ENCODE data around the gene KCNQ4. TPM values are rescaled to one million over a fixed set of nuclear protein-coding genes. Genes with fewer than 3 reads are reported as not detected.

Gene KCNQ4
- total RNA-seq, 1 experiment from 2014 or later = 1.6 TPM

DNA sequence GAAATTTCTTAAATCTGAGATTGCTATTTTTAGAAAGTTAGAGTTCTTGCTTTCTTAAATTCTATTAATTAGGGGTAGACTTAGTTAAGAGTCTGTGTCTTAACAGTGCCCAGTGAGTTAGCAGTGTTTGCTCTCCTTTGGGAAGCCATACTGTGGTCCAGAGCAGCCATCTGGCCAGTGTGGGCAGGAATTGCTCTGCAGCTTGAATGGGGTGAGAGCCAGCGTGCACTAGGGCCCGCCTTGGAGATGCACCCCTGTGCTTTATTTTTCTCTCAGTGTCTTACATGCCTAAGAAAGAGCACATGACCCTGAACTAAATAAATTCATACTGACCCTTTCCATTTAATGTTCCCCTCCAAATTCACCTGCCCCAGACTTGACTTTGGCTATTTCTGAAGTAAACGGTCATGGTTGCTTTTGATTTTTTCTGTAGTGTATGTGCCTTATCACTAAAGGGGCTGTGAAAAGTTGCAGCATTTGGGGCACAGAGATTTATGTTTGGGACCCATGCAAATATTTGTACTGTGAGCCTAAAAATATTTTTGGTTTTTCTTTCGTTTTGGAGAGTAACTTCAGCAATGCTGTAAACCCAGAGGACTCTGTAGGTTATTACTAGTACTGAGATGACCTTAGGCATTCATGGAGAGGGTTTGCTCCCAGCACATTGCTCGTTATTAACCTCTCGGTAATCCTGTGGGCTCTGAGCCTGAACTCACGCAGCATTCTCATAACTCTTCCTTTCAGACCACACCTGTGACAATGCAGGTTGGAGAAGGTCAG, 21.3 kb upstream of the KCNQ4 start:
- no peak for DNase-seq
- CTCF ChIA-PET = no interaction called here

DNA sequence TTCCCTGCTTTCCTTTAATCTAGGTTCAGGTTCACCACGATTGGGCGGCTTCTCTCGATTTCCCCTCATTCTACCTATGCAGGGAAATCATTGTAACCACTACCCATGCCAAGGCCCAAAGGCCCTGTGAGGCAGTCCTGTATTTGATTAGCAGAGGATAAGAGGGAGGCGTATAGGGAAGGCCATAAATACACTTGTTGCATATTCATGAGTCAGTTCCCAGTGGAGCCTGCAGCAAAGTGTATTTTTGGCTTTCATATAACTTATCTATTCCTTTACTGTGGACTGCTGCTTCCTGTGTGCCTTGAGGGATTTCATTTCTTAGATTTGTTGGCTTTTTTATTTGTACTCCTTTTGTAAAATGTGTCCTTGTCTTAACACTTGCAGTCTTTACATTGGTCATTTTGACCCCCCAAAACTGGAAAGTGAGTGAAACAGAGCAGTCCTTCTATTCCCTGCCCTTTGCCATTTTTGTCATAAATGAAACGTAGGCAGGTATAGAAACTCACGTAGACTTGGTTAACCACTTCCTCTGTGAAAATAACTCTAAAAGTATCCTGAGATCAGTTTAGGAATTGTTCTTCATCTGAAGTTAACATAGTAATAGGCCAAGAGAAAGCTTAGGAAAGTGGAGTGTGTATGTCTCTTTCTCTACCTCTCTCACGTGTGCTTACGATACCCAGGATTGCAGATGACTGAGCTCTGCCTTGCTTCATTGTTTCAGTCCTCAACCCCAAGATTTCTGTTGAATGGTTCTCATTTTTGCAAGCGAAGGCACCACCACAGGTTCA, 19.6 kb upstream of the KCNQ4 start:
- TF ChIP-seq, protein P1, sequence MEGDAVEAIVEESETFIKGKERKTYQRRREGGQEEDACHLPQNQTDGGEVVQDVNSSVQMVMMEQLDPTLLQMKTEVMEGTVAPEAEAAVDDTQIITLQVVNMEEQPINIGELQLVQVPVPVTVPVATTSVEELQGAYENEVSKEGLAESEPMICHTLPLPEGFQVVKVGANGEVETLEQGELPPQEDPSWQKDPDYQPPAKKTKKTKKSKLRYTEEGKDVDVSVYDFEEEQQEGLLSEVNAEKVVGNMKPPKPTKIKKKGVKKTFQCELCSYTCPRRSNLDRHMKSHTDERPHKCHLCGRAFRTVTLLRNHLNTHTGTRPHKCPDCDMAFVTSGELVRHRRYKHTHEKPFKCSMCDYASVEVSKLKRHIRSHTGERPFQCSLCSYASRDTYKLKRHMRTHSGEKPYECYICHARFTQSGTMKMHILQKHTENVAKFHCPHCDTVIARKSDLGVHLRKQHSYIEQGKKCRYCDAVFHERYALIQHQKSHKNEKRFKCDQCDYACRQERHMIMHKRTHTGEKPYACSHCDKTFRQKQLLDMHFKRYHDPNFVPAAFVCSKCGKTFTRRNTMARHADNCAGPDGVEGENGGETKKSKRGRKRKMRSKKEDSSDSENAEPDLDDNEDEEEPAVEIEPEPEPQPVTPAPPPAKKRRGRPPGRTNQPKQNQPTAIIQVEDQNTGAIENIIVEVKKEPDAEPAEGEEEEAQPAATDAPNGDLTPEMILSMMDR (IDR thresholded peaks at IDR 0.05; ENCODE audit: insufficient read depth in 1 of 2, low read depth in 1 of 2, low read length in 1 of 2, severe bottlenecking in 1 of 2, unreplicated experiment in 1 of 2) = no peak
- ChIA-PET CTCF (no interaction called here), POLR2A (no interaction called here)
- no peaks in the 10 kb centered on the region for H3K9me3 Mint-ChIP-seq (ENCODE audit: unreplicated experiment)
- intact Hi-C loops (cut with micrococcal nuclease; ENCODE audit: unreplicated experiment) = no loop called here
- no peaks in the 10 kb centered on the region for H3K9me3 ChIP-seq
- no TSS peak for BruUV-seq (replicated peaks)
- DNase-seq = no peak
- no peaks in the 10 kb centered on the region for H3K27me3 ChIP-seq (replicated peaks; ENCODE audit: control insufficient read depth, insufficient read depth, low read length)
- H3K36me3 ChIP-seq (ENCODE audit: control insufficient read depth, insufficient read depth, low read length) = no peaks in the 10 kb centered on the region; the same call in 1 of the 2 replicates
- H3K27ac Mint-ChIP-seq (ENCODE audit: unreplicated experiment) = no peak overlapping the region
- H3K4me3 ChIP-seq (ENCODE audit: low read depth, low read length) = no peak overlapping the region
- H3K27me3 Mint-ChIP-seq (ENCODE audit: insufficient read depth, unreplicated experiment) = no peaks in the 10 kb centered on the region
- no peak overlapping the region for H3K4me3 Mint-ChIP-seq (ENCODE audit: unreplicated experiment)
- H3K4me1 ChIP-seq = no peaks in the 10 kb centered on the region
- H3K36me3 Mint-ChIP-seq (ENCODE audit: insufficient read depth, unreplicated experiment) = peaks cover 41% of the 10 kb centered on the region
- H3K4me1 Mint-ChIP-seq (ENCODE audit: low read depth, unreplicated experiment) = no peaks in the 10 kb centered on the region

More for the DNA sequence above, 21.3 kb upstream of the KCNQ4 start:
- H3K9me3 Mint-ChIP-seq (ENCODE audit: unreplicated experiment) = no peaks in the 10 kb centered on the region
- BruUV-seq (replicated peaks) = no TSS peak
- H3K36me3 Mint-ChIP-seq (ENCODE audit: insufficient read depth, unreplicated experiment) = peaks cover 37% of the 10 kb centered on the region
- no peaks in the 10 kb centered on the region for H3K27me3 Mint-ChIP-seq (ENCODE audit: insufficient read depth, unreplicated experiment)
- no peak overlapping the region for H3K4me3 Mint-ChIP-seq (ENCODE audit: unreplicated experiment)
- no peak overlapping the region for H3K4me3 ChIP-seq (ENCODE audit: low read depth, low read length)
- POLR2A ChIA-PET = no interaction called here
- no peaks in the 10 kb centered on the region for H3K9me3 ChIP-seq
- no peaks in the 10 kb centered on the region for H3K27me3 ChIP-seq (replicated peaks; ENCODE audit: control insufficient read depth, insufficient read depth, low read length)
- peaks cover under 1% of the 10 kb centered on the region; the same call in 1 of the 2 replicates for H3K36me3 ChIP-seq (ENCODE audit: control insufficient read depth, insufficient read depth, low read length)
- TF ChIP-seq, protein P1 (IDR thresholded peaks at IDR 0.05; ENCODE audit: insufficient read depth in 1 of 2, low read depth in 1 of 2, low read length in 1 of 2, severe bottlenecking in 1 of 2, unreplicated experiment in 1 of 2) = no peak
- intact Hi-C loops (cut with micrococcal nuclease; ENCODE audit: unreplicated experiment) = no loop called here
- H3K4me1 Mint-ChIP-seq (ENCODE audit: low read depth, unreplicated experiment) = no peaks in the 10 kb centered on the region
- no peak overlapping the region for H3K27ac Mint-ChIP-seq (ENCODE audit: unreplicated experiment)
- H3K4me1 ChIP-seq = no peaks in the 10 kb centered on the region

DNA sequence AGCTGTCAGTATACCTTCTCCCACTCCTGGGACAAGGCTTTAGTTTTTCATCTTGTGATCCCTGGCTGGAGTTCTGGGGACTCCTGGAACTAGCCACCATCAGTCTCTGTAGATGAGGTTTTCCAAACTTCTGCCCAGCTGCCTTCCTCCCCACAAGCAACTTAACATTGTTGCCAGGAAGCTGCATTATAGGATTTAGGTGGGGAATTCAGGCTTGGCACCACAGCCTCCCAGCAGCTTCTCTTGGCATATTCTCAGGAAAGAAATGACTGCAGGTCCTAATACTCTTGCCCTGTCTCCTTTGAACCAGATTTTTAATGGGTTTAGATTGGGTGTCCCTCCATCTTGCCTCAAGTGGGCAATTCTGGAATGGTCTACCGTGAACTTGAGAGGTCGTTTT, 18.6 kb upstream of the KCNQ4 start:
- Histone ChIP-seq H3K36me3 (ENCODE audit: control insufficient read depth, insufficient read depth, low read length) (no peaks in the 10 kb centered on the region; the same call in 1 of the 2 replicates), H3K9me3 (no peaks in the 10 kb centered on the region), H3K4me1 (no peaks in the 10 kb centered on the region), H3K4me3 (ENCODE audit: low read depth, low read length) (no peak overlapping the region), H3K27me3 (replicated peaks; ENCODE audit: control insufficient read depth, insufficient read depth, low read length) (no peaks in the 10 kb centered on the region)
- Mint-ChIP-seq H3K27ac (ENCODE audit: unreplicated experiment) (no peak overlapping the region), H3K36me3 (ENCODE audit: insufficient read depth, unreplicated experiment) (peaks cover 31% of the 10 kb centered on the region), H3K9me3 (ENCODE audit: unreplicated experiment) (no peaks in the 10 kb centered on the region), H3K4me1 (ENCODE audit: low read depth, unreplicated experiment) (no peaks in the 10 kb centered on the region), H3K4me3 (ENCODE audit: unreplicated experiment) (no peak overlapping the region), H3K27me3 (ENCODE audit: insufficient read depth, unreplicated experiment) (no peaks in the 10 kb centered on the region)
- TF ChIP-seq, protein P1 (IDR thresholded peaks at IDR 0.05; ENCODE audit: insufficient read depth in 1 of 2, low read depth in 1 of 2, low read length in 1 of 2, severe bottlenecking in 1 of 2, unreplicated experiment in 1 of 2) = no peak
- CTCF ChIA-PET = interaction anchor here (0.6 kb wide), 1 partner anchor 60 kb away, joined by 3 read pairs; no protein-coding TSS in a partner anchor
- no TSS peak for BruUV-seq (replicated peaks)
- POLR2A ChIA-PET = no interaction called here
- DNase-seq = no peak
- intact Hi-C loops (cut with micrococcal nuclease; ENCODE audit: unreplicated experiment) = no loop called here

All from Caco-2 (cell line).